Large intestine (tissue), 12 donors: ENCODE results near the gene PYGM. TPM values are rescaled to one million over a fixed set of nuclear protein-coding genes. Genes with fewer than 3 reads are reported as not detected.

ENCODE experiments used
- DNase-seq, 2 donors: peaks; one replicate each; pipeline versions ENCODE4 v3.0.0 to v3.0.0-alpha.2; 2013
- H3K27ac ChIP-seq: one replicate; pipeline ENCODE4 v1.5.1; 2013; ENCODE audit warnings: low read length
- H3K27me3 ChIP-seq: 2 replicates; pipeline ENCODE4 v1.6.1; 2013; ENCODE audit warnings: low read length; ENCODE audit not compliant: control insufficient read depth, insufficient read depth
- H3K36me3 ChIP-seq: 2 replicates; pipeline ENCODE4 v1.6.1; 2013; ENCODE audit warnings: low read length; ENCODE audit not compliant: control insufficient read depth, insufficient read depth
- H3K4me1 ChIP-seq: one replicate; pipeline ENCODE4 v1.6.1; 2013; ENCODE audit warnings: low read length; ENCODE audit not compliant: control insufficient read depth, insufficient read depth
- H3K4me3 ChIP-seq: one replicate; pipeline ENCODE4 v1.5.1; 2013; ENCODE audit warnings: low read length
- H3K9me3 ChIP-seq: one replicate; pipeline ENCODE4 v1.6.1; 2013; ENCODE audit warnings: mild to moderate bottlenecking, low read depth, low read length, moderate library complexity; ENCODE audit not compliant: control insufficient read depth
- WGBS: methylation state at CpG from one replicate; pipeline ENCODE4 v1.1.5; 2013; ENCODE audit warnings: low lambda C conversion rate; ENCODE audit not compliant: insufficient coverage; 5-methylcytosine and 5-hydroxymethylcytosine counted together
- long read RNA-seq, 11 donors: transcript quantifications; one replicate each; lab custom pipeline, GENCODE V29; 2026
- polyA plus RNA-seq: library from polyadenylated mRNA; unstranded; fragments of 120-200 nt; gene quantifications from one replicate; pipeline ENCODE4 v1.2.1, GENCODE V29; 2013

PYGM gene
- polyA plus RNA-seq = 2.4 TPM
- long read RNA-seq, donor 1 = 0 reads
- long read RNA-seq, donor 2 = 0 reads
- long read RNA-seq, donor 3 = 0 reads
- long read RNA-seq, donor 4 = 0 reads
- long read RNA-seq, donor 5 = 0 reads
- long read RNA-seq, donor 6 = 0 reads
- long read RNA-seq, donor 7, partial matches to known transcripts = 0 of 1 reads
- long read RNA-seq, donor 7, other reads (novel, unspliced or antisense) = 0 of 1 reads
- long read RNA-seq, donor 8 = 0 reads
- long read RNA-seq, donor 9 = 0 reads
- long read RNA-seq, donor 10 = 0 reads
- long read RNA-seq, donor 11 = 0 reads

- DNase-seq = peak in 1 of 2 donors; percentile 39
- Histone ChIP-seq H3K27me3 (no peaks in the 10 kb centered on the region), H3K4me3 (no peak within 1 kb of the TSS), H3K4me1 (peaks cover 5% of the 10 kb centered on the region), H3K27ac (no peak within 1 kb of the TSS), H3K9me3 (no peaks in the 10 kb centered on the region), H3K36me3 (peaks cover 28% of the 10 kb centered on the region)
- no CpG with 5 or more reads among the region's 24 CpGs for WGBS
Measured at GRCh38 chr11:64759722-64760719, at the start of gene PYGM. Gene PYGM (minus strand): TSS chr11:64759974. CDS start chr11:64759898, 76 bp downstream.

GRCh38 chr11:64805481-64805880 is 45.7 kb upstream of the PYGM start:
- Histone ChIP-seq H3K27ac (no peak overlapping the region), H3K9me3 (peaks cover 2% of the 10 kb centered on the region), H3K27me3 (no peaks in the 10 kb centered on the region), H3K36me3 (peaks cover 42% of the 10 kb centered on the region), H3K4me3 (no peak overlapping the region), H3K4me1 (peaks cover 26% of the 10 kb centered on the region)
- no peak for DNase-seq
- WGBS = no CpG with 5 or more reads among the region's 9 CpGs

- WGBS = no CpG with 5 or more reads among the region's 41 CpGs
- no peak for DNase-seq
Measured at GRCh38 chr11:64804346-64805210, 44.8 kb upstream of the PYGM start.

GRCh38 chr11:64803846-64804345 is 44.1 kb upstream of the PYGM start:
- peaks cover 22% of the 10 kb centered on the region for H3K4me1 ChIP-seq
- peaks cover 2% of the 10 kb centered on the region for H3K9me3 ChIP-seq
- peak overlapping the region; percentile 60 for H3K4me3 ChIP-seq
- peak overlapping the region; percentile 79 for H3K27ac ChIP-seq
- H3K36me3 ChIP-seq = peaks cover 43% of the 10 kb centered on the region
- H3K27me3 ChIP-seq = no peaks in the 10 kb centered on the region
- no peak for DNase-seq
- no CpG with 5 or more reads among the region's 15 CpGs for WGBS

More at GRCh38 chr11:64804346-64805210, 44.8 kb upstream of the PYGM start:
- Histone ChIP-seq H3K4me1 (peaks cover 27% of the 10 kb centered on the region), H3K36me3 (peaks cover 42% of the 10 kb centered on the region), H3K4me3 (no peak overlapping the region), H3K9me3 (peaks cover 2% of the 10 kb centered on the region), H3K27me3 (no peaks in the 10 kb centered on the region), H3K27ac (no peak overlapping the region)

- Histone ChIP-seq H3K27ac (peak within 1 kb of the TSS; percentile 79), H3K4me3 (peak within 1 kb of the TSS; percentile 60), H3K27me3 (no peaks in the 10 kb centered on the region), H3K36me3 (peaks cover 46% of the 10 kb centered on the region), H3K9me3 (peaks cover 2% of the 10 kb centered on the region), H3K4me1 (peaks cover 22% of the 10 kb centered on the region)
- no CpG with 5 or more reads among the region's 58 CpGs for WGBS
- peak; percentile 82 to 87 for DNase-seq
Measured at GRCh38 chr11:64803158-64803845, 43.5 kb upstream of the PYGM start, which contains the start of gene MAP4K2. Gene MAP4K2 (minus strand): TSS chr11:64803214. CDS start chr11:64803149, 65 bp downstream.

GRCh38 chr11:64802370-64803157 is 42.8 kb upstream of the PYGM start:
- H3K9me3 ChIP-seq = peaks cover 2% of the 10 kb centered on the region
- peak overlapping the region; percentile 33 for H3K27ac ChIP-seq
- no CpG with 5 or more reads among the region's 54 CpGs for WGBS
- H3K36me3 ChIP-seq = peaks cover 41% of the 10 kb centered on the region
- no peaks in the 10 kb centered on the region for H3K27me3 ChIP-seq
- peak in 1 of 2 donors; percentile 27 for DNase-seq
- H3K4me1 ChIP-seq = peaks cover 22% of the 10 kb centered on the region
- H3K4me3 ChIP-seq = peak overlapping the region; percentile 56

GRCh38 chr11:64801561-64802369 is 42.0 kb upstream of the PYGM start:
- DNase-seq = no peak
- Histone ChIP-seq H3K27ac (peak overlapping the region; percentile 10), H3K4me3 (peak overlapping the region; percentile 56), H3K9me3 (peaks cover 2% of the 10 kb centered on the region), H3K36me3 (peaks cover 33% of the 10 kb centered on the region), H3K4me1 (peaks cover 22% of the 10 kb centered on the region), H3K27me3 (no peaks in the 10 kb centered on the region)
- WGBS = no CpG with 5 or more reads among the region's 13 CpGs

- Histone ChIP-seq H3K4me3 (no peak overlapping the region), H3K27ac (no peak overlapping the region), H3K4me1 (peaks cover 22% of the 10 kb centered on the region), H3K9me3 (peaks cover 2% of the 10 kb centered on the region), H3K27me3 (no peaks in the 10 kb centered on the region), H3K36me3 (peaks cover 33% of the 10 kb centered on the region)
- WGBS = no CpG with 5 or more reads among the region's 9 CpGs
- DNase-seq = no peak
Measured at GRCh38 chr11:64801158-64801464, 41.3 kb upstream of the PYGM start.
